GM12878 (cell line): ENCODE results near the gene PRDM12. TPM values are rescaled to one million over a fixed set of nuclear protein-coding genes. Genes with fewer than 3 reads are reported as not detected.
A peak's percentile ranks its signal among the peaks of the same experiment; 100 is the strongest.

Source experiments
- ATAC-seq: fragments of 200-7000 bp; cut with Tn5 transposase; 3 replicates; pipeline ENCODE4 v1.9.1; 2020; ENCODE audit warnings: mild to moderate bottlenecking, moderate library complexity
- BruUV-seq: library from RNA; stranded (reverse); fragments of 400-500 nt; replicated peaks from 2 replicates; lab custom pipeline; 2021; lab: Mats Ljungman, UMichigan
- CTCF ChIA-PET: fragments of 300-600 bp; sonication (Branson Sonifier 250); formaldehyde crosslinking; extraction: SDS; loops from one replicate; lab custom pipeline; 2021; ENCODE audit warnings: inconsistent platforms; lab: Yijun Ruan, JAX
- POLR2A ChIA-PET: fragments of 350-600 bp; formaldehyde crosslinking; extraction: SDS; loops from one replicate; lab custom pipeline; 2021; ENCODE audit warnings: inconsistent platforms; lab: Charles Lee
- RAD21 ChIA-PET: fragments of 300-600 bp; sonication (Branson Sonifier 250); formaldehyde crosslinking; loops from one replicate; lab custom pipeline; 2023; ENCODE audit warnings: antibody characterized with exemption; ENCODE audit not compliant: unreplicated experiment; lab: Charles Lee
- SMC1A ChIA-PET: fragments of 300-600 bp; sonication (Branson Sonifier 250); formaldehyde crosslinking; loops from one replicate; lab custom pipeline; 2023; ENCODE audit not compliant: unreplicated experiment, uncharacterized antibody; lab: Charles Lee
- DNase-seq: peaks from one replicate; pipeline ENCODE4 v3.0.0-alpha.2; 2011; ENCODE audit warnings: low read depth, low spot score
- FAIRE-seq: peaks from 3 replicates; lab custom pipeline; 2011; peaks lifted over from hg19 to GRCh38; lab: Jason Lieb, UNC
- H2AFZ ChIP-seq: 2 replicates; pipeline ENCODE4 v1.6.0; 2011; ENCODE audit warnings: low read depth, low read length, control low read depth; ENCODE audit not compliant: control insufficient read depth
- H3K27ac ChIP-seq: 2 replicates; pipeline ENCODE4 v1.5.1; 2011; ENCODE audit warnings: control low read depth; ENCODE audit not compliant: control insufficient read depth, insufficient read depth
- H3K27me3 ChIP-seq, 2 experiments: replicated peaks in 1 of 2; 2 replicates each; pipeline versions ENCODE4 v1.6.0 to v1.6.1; 2011; ENCODE audit warnings: low read length in 1 of 2; ENCODE audit not compliant: control insufficient read depth in 2 of 2, insufficient read depth in 2 of 2
- H3K36me3 ChIP-seq, 2 experiments: 2 replicates each; pipeline ENCODE4 v1.5.1; 2011; ENCODE audit warnings: low read length in 1 of 2; ENCODE audit not compliant: control insufficient read depth in 2 of 2, insufficient read depth in 2 of 2
- H3K4me1 ChIP-seq: 2 replicates; pipeline ENCODE4 v1.6.1; 2011; ENCODE audit warnings: mild to moderate bottlenecking, low read length, moderate library complexity, mixed read lengths; ENCODE audit not compliant: control insufficient read depth, insufficient read depth
- H3K4me2 ChIP-seq: 2 replicates; pipeline ENCODE4 v1.6.0; 2011; ENCODE audit warnings: control low read depth; ENCODE audit not compliant: control insufficient read depth, insufficient read depth
- H3K4me3 ChIP-seq: fragments of 200-600 bp; sonication (generic); 2 replicates; pipeline ENCODE4 v1.5.1; 2016
- H3K79me2 ChIP-seq: 2 replicates; pipeline ENCODE4 v1.6.0; 2011; ENCODE audit warnings: low read length; ENCODE audit not compliant: control insufficient read depth, insufficient read depth
- H3K9ac ChIP-seq: 2 replicates; pipeline ENCODE4 v1.8.0; 2011; ENCODE audit warnings: low read length, control low read depth, mixed read lengths; ENCODE audit not compliant: control insufficient read depth, insufficient read depth
- H3K9me3 ChIP-seq: replicated peaks from 3 replicates; pipeline ENCODE4 v1.5.1; 2011; ENCODE audit warnings: mild to moderate bottlenecking, low read length; ENCODE audit not compliant: control insufficient read depth, insufficient read depth
- H4K20me1 ChIP-seq: 2 replicates; pipeline ENCODE4 v1.6.0; 2011; ENCODE audit not compliant: control insufficient read depth, insufficient read depth
- ASH2L ChIP-seq: fragments of 300-600, 200-600 bp; sonication (generic); IDR thresholded peaks from 2 replicates; pipeline ENCODE4 v1.6.1; 2017; ENCODE audit warnings: low read depth, mild to moderate bottlenecking, borderline replicate concordance
- CEBPB ChIP-seq, 2 experiments: fragments of 150-350 bp in 1 of 2; IDR thresholded peaks; 2 replicates each; pipeline ENCODE4 v1.6.1; 2012 to 2014; ENCODE audit warnings: low read depth in 2 of 2, low read length in 2 of 2, borderline replicate concordance in 1 of 2, inconsistent platforms in 1 of 2
- HDAC2 ChIP-seq: fragments of 200-600 bp; sonication (generic); IDR thresholded peaks from 2 replicates; pipeline ENCODE4 v1.6.1; 2017
- KDM1A ChIP-seq: fragments of 200-600 bp; sonication (generic); IDR thresholded peaks from 2 replicates; pipeline ENCODE4 v1.6.1; 2016; ENCODE audit warnings: borderline replicate concordance
- NFIC ChIP-seq: IDR thresholded peaks from 2 replicates; pipeline ENCODE4 v1.6.1; 2012; ENCODE audit warnings: low read depth, mild to moderate bottlenecking, inconsistent platforms, low read length, moderate library complexity
- NFXL1 ChIP-seq: fragments of 450-650 bp; IDR thresholded peaks from 2 replicates; pipeline ENCODE4 v1.6.1; 2017; ENCODE audit warnings: antibody characterized with exemption, mild to moderate bottlenecking, borderline replicate concordance
- POLR2A ChIP-seq: IDR thresholded peaks from 2 replicates; pipeline ENCODE4 v1.6.1; 2011; ENCODE audit warnings: low read depth, mild to moderate bottlenecking, low read length
- RAD21 ChIP-seq: IDR thresholded peaks from 2 replicates; pipeline ENCODE4 v1.6.1; 2011; ENCODE audit warnings: mild to moderate bottlenecking, low read depth, low read length, moderate library complexity; ENCODE audit not compliant: insufficient read depth
- RUNX3 ChIP-seq: IDR thresholded peaks from 2 replicates; pipeline ENCODE4 v1.6.1; 2012; ENCODE audit warnings: low read length, inconsistent platforms
- STAT1 ChIP-seq: fragments of 450-650 bp; conservative IDR thresholded peaks from 2 replicates; pipeline ENCODE4 v1.6.1; 2014; ENCODE audit warnings: antibody characterized with exemption, mild to moderate bottlenecking
- TBL1XR1 ChIP-seq: IDR thresholded peaks from 2 replicates; pipeline ENCODE4 v1.6.1; 2012; ENCODE audit warnings: low read depth, low read length, improper control_type of control experiment
- TCF12 ChIP-seq: IDR thresholded peaks from 2 replicates; pipeline ENCODE4 v1.6.1; 2011; ENCODE audit warnings: low read depth, mild to moderate bottlenecking, low read length
- YY1 ChIP-seq: IDR thresholded peaks from 2 replicates; pipeline ENCODE4 v1.6.1; 2011; ENCODE audit warnings: low read depth, mild to moderate bottlenecking, low read length
- WGBS: methylation state at CpG from one replicate; pipeline ENCODE4 v1.1.6; 2016; ENCODE audit warnings: low lambda C conversion rate; ENCODE audit not compliant: insufficient replicate concordance, insufficient coverage; ENCODE audit errors: missing lambda C conversion rate; 5-methylcytosine and 5-hydroxymethylcytosine counted together
- in situ Hi-C: fragments of 300-500 bp; cut with MboI; formaldehyde crosslinking; loops from 9 replicates; pipeline ENCODE4 v1.14.3; 2018; ENCODE audit warnings: mixed read lengths
- intact Hi-C: fragments of 100-400 bp; cut with micrococcal nuclease; formaldehyde crosslinking; loops from one replicate; pipeline ENCODE4 v1.14.2; 2022; ENCODE audit not compliant: unreplicated experiment
- polyA plus RNA-seq, 11 experiments: library from polyadenylated mRNA; depleted of rRNA in 4 of 11; unstranded in 6 of 11; stranded (reverse) in 5 of 11; fragments of >200 nt; fragmentation: Nextera tagmentation in 4 of 11; fragmentation: Illumina TruSeq in 1 of 11; extraction: Ambion mirVana in 4 of 11; extraction: Trizol in 1 of 11; gene quantifications; 1 replicate in 1 of 11; 2 replicates in 10 of 11; pipeline versions ENCODE4 v1.2.1 to v1.2.3, GENCODE V29; 2011 to 2016; ENCODE audit warnings: inconsistent platforms in 2 of 11, missing spikeins in 2 of 11, low read depth in 1 of 11
- total RNA-seq, 4 experiments: library from RNA; depleted of rRNA in 3 of 4; stranded (reverse); fragments of >200 nt in 3 of 4; fragmentation: Illumina TruSeq in 1 of 4; extraction: Trizol in 1 of 4; gene quantifications; 2 replicates each; pipeline versions ENCODE4 v1.2.1 to v1.2.3, GENCODE V29; 2013 to 2021
- TF ChIP-seq, protein P1 (sequence below): IDR thresholded peaks from 2 replicates; pipeline ENCODE4 v1.6.1; 2011; ENCODE audit warnings: low read depth, mild to moderate bottlenecking, low read length, moderate library complexity, borderline replicate concordance; ENCODE audit errors: extremely low read depth
- TF ChIP-seq, protein P2 (sequence below): fragments of 450-650 bp; IDR thresholded peaks from 2 replicates; pipeline ENCODE4 v1.6.1; 2018; ENCODE audit warnings: mild to moderate bottlenecking, low read depth, moderate library complexity; ENCODE audit not compliant: partially characterized antibody
- TF ChIP-seq, protein P3 (sequence below), 3 experiments: IDR thresholded peaks in 2 of 3; conservative IDR thresholded peaks in 1 of 3; 2 replicates each; pipeline ENCODE4 v1.5.1; 2011; ENCODE audit warnings: low read depth in 3 of 3, low read length in 3 of 3, mild to moderate bottlenecking in 3 of 3, control low read depth in 2 of 3, moderate library complexity in 2 of 3, inconsistent platforms in 1 of 3, mixed read lengths in 1 of 3; ENCODE audit not compliant: control insufficient read depth in 2 of 3, insufficient read depth in 1 of 3; ENCODE audit errors: extremely low read depth in 1 of 3

Gene PRDM12
- total and polyA plus RNA-seq, 10 of the 15 experiments (the other 5 are each of a cell fraction or from before 2014, with no cell fraction given), result not detected

DNA sequence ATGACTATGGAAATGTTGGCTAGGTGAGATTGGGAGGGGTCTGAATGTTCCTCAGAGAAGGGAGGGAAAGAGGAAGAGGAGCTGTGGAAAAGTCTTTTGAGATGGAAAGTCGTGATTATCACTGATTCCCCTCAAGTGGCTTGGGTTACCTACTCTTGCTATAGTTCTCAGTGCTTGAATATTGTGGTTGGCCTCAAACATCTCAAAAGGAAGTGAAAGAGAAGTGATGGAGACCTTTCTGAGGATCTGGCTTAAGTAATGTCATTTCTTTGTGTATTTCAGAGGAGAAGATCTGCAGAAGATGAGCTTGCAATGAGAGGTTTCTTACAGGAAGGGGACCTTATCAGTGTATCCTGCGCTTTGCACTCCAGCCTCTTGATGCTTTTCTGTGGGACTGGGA lies 34.7 kb downstream of the PRDM12 start (continued):
- TF ChIP-seq, protein P1, sequence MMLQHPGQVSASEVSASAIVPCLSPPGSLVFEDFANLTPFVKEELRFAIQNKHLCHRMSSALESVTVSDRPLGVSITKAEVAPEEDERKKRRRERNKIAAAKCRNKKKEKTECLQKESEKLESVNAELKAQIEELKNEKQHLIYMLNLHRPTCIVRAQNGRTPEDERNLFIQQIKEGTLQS, result no peak

DNA sequence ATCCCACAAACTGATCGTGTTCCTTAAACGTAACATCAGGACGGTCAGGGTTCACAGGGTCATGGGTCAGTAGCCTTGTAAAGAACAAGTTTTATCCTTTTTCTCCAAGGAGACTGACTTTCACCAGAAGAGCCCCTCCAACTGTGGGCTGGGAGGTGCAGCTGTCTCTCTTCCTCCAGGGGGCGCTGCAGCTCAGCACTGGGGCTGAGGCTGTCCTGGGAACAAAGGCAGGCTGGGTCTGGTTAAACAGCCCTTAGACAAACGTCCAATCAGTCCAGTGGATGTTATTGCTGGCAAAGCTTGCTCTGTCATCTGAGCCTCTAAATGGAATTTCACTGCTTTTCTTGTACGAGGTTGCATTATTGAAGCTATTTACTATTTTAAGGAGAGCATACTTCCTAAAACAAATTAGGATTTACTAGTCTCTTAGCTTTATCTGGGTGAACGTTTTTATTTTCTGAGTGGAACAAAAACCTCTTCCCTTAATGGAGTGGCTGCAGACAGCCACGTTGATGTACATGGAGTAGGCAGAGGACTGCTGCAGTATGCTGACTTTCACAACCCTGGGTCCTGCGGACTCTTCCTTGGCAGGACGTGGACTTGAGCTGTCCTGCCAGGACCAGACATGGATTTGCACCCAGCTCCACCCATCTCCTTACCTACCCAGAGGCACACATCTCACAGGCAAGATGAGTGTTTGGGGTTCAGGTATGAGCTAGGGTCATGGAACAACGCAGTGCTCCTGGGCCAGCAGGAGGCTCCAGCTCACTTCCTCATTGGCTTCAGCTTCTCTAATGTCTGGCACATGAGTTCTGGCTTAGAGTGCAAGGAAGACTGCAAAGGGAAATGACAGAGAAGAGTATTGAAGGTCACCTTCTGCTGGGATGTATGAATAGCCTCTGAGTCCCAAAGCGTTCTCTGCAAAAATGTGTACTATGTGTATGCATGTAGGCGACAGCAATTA lies 36.9 kb downstream of the PRDM12 start:
- 73% methylated on average over 13 of the region's 13 CpGs for WGBS
- CTCF ChIA-PET, result interaction anchor here (0.7 to 13.5 kb wide), 45 partner anchors 8 to 353 kb away, joined by 3 to 267 read pairs (median 5); partner anchors contain the start of genes EXOSC2 and FIBCD1
- Histone ChIP-seq H4K20me1 (peaks cover 3% of the 10 kb centered on the region; the same call in 1 of the 2 replicates), H3K9me3 (no peaks in the 10 kb centered on the region), H3K27me3 (no peaks in the 10 kb centered on the region), H3K27ac (no peak overlapping the region), H3K36me3 (peaks cover 17 to 58% of the 10 kb centered on the region in 2 experiments), H3K9ac (no peak overlapping the region), H3K79me2 (peaks cover 14% of the 10 kb centered on the region), H3K4me2 (no peak overlapping the region), H2AFZ (no peak overlapping the region), H3K4me1 (peaks cover 19% of the 10 kb centered on the region), H3K4me3 (no peak overlapping the region)
- POLR2A ChIA-PET, result interaction anchor here (0.5 to 0.7 kb wide), 2 partner anchors 10 to 448 kb away, joined by 4 to 6 read pairs; no protein-coding TSS in a partner anchor
- intact Hi-C loops, result loop anchor here (5.0 kb wide), 1 partner anchor 346 kb away; no protein-coding TSS in a partner anchor
- FAIRE-seq (no peak), DNase-seq (no peak), ATAC-seq (peak; percentile 95)
- in situ Hi-C loops, result no loop called here
- RAD21 ChIA-PET, result interaction anchor here (0.5 to 3.9 kb wide), 10 partner anchors 17 to 347 kb away, joined by 3 to 15 read pairs (median 4); no protein-coding TSS in a partner anchor
- no TSS peak for BruUV-seq
- SMC1A ChIA-PET, result interaction anchor here (0.7 to 4.5 kb wide), 14 partner anchors 9 to 342 kb away, joined by 3 to 20 read pairs (median 6); no protein-coding TSS in a partner anchor
- TF ChIP-seq STAT1 (no peak), CEBPB (IDR thresholded peaks at IDR 0.05; ENCODE audit: borderline replicate concordance in 1 of 2, low read depth in 2 of 2, low read length in 2 of 2) (no peak), NFIC (no peak), ASH2L (no peak), NFXL1 (no peak), TBL1XR1 (no peak), TCF12 (0 out of 2 replicates have a peak, but pooled peaks have one; percentile 28), POLR2A (peak; percentile 32), RAD21 (peak; percentile 64), KDM1A (no peak), YY1 (0 out of 2 replicates have a peak, but pooled peaks have one; percentile 10), HDAC2 (no peak), RUNX3 (no peak)
- TF ChIP-seq, protein P2, sequence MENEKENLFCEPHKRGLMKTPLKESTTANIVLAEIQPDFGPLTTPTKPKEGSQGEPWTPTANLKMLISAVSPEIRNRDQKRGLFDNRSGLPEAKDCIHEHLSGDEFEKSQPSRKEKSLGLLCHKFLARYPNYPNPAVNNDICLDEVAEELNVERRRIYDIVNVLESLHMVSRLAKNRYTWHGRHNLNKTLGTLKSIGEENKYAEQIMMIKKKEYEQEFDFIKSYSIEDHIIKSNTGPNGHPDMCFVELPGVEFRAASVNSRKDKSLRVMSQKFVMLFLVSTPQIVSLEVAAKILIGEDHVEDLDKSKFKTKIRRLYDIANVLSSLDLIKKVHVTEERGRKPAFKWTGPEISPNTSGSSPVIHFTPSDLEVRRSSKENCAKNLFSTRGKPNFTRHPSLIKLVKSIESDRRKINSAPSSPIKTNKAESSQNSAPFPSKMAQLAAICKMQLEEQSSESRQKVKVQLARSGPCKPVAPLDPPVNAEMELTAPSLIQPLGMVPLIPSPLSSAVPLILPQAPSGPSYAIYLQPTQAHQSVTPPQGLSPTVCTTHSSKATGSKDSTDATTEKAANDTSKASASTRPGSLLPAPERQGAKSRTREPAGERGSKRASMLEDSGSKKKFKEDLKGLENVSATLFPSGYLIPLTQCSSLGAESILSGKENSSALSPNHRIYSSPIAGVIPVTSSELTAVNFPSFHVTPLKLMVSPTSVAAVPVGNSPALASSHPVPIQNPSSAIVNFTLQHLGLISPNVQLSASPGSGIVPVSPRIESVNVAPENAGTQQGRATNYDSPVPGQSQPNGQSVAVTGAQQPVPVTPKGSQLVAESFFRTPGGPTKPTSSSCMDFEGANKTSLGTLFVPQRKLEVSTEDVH, result no peak
- TF ChIP-seq, protein P3, sequence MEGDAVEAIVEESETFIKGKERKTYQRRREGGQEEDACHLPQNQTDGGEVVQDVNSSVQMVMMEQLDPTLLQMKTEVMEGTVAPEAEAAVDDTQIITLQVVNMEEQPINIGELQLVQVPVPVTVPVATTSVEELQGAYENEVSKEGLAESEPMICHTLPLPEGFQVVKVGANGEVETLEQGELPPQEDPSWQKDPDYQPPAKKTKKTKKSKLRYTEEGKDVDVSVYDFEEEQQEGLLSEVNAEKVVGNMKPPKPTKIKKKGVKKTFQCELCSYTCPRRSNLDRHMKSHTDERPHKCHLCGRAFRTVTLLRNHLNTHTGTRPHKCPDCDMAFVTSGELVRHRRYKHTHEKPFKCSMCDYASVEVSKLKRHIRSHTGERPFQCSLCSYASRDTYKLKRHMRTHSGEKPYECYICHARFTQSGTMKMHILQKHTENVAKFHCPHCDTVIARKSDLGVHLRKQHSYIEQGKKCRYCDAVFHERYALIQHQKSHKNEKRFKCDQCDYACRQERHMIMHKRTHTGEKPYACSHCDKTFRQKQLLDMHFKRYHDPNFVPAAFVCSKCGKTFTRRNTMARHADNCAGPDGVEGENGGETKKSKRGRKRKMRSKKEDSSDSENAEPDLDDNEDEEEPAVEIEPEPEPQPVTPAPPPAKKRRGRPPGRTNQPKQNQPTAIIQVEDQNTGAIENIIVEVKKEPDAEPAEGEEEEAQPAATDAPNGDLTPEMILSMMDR (IDR thresholded peaks at IDR 0.05 in 2 of 3, conservative IDR thresholded peaks at IDR 0.05 in 1 of 3; ENCODE audit: control insufficient read depth in 2 of 3, extremely low read depth in 1 of 3, insufficient read depth in 1 of 3, low read depth in 3 of 3, low read length in 3 of 3), result peak; percentile 73 to 88 (median 87)
